Fibroblast of villous mesenchyme (primary cell): ENCODE data around the gene MS4A5. TPM values are rescaled to one million over a fixed set of nuclear protein-coding genes. Genes with fewer than 3 reads are reported as not detected.

Source experiments
- total RNA-seq: library from RNA; depleted of rRNA; stranded (reverse); fragments of >200 nt; gene quantifications from 2 replicates; pipeline ENCODE4 v1.2.3, GENCODE V29; 2012

The MS4A5 gene
- total RNA-seq, 1 donor, result not detected

Other genes starting within 250 kb of the MS4A5 start
- not detected in 2 replicates for gene MS4A6A, start 246.5 kb upstream of the MS4A5 start, total RNA-seq
- gene MS4A4E, start 186.4 kb upstream of the MS4A5 start, total RNA-seq, result not detected in 2 replicates
- not detected in 2 replicates for gene MS4A4A, start 148.9 kb upstream of the MS4A5 start, total RNA-seq
- not detected in 2 replicates for gene MS4A6E, start 102.3 kb upstream of the MS4A5 start, total RNA-seq
- gene MS4A7, start 51.0 kb upstream of the MS4A5 start, total RNA-seq, result not detected in 2 replicates
- gene MS4A14, start 33.1 kb upstream of the MS4A5 start, total RNA-seq, result not detected in 2 replicates
- gene MS4A1, start 26.3 kb downstream of the MS4A5 start, total RNA-seq, result not detected in 2 replicates
- gene MS4A12, start 63.2 kb downstream of the MS4A5 start, total RNA-seq, result not detected in 2 replicates
- not detected in 2 replicates for gene MS4A13, start 85.8 kb downstream of the MS4A5 start, total RNA-seq